Adrenal gland (tissue), 12 donors: ENCODE results near the gene IRX2. TPM values are rescaled to one million over a fixed set of nuclear protein-coding genes. Genes with fewer than 3 reads are reported as not detected.

Experiments
- DNase-seq, 7 donors: peaks; one replicate each; pipeline ENCODE4 v3.0.0-alpha.2; 2019 to 2020
- H3K27ac ChIP-seq, 5 donors: fragments of 200-600 bp; sonication (generic) in 4 of 5; 1 replicate in 3 of 5; 2 replicates in 2 of 5; pipeline versions ENCODE4 v1.5.1 to v1.8.0; 2016 to 2020; ENCODE audit warnings: mild to moderate bottlenecking in 1 of 5
- H3K27me3 ChIP-seq: fragments of 200-600 bp; 2 replicates; pipeline ENCODE4 v1.8.0; 2021
- H3K36me3 ChIP-seq, 2 donors: fragments of 200-600 bp; replicated peaks in 1 of 2; 1 replicate in 1 of 2; 2 replicates in 1 of 2; pipeline versions ENCODE4 v1.5.1 to v1.8.0; 2018 to 2022
- H3K4me1 ChIP-seq, 2 donors: fragments of 200-600 bp; replicated peaks in 1 of 2; 1 replicate in 1 of 2; 2 replicates in 1 of 2; pipeline versions ENCODE4 v1.5.1 to v1.8.0; 2018 to 2021
- H3K4me3 ChIP-seq, 4 donors: fragments of 200-600 bp; sonication (generic) in 3 of 4; one replicate each; pipeline ENCODE4 v1.5.1; 2016 to 2018
- H3K9me3 ChIP-seq, 3 donors: fragments of 200-600 bp; sonication (generic) in 1 of 3; replicated peaks in 1 of 3; 1 replicate in 2 of 3; 2 replicates in 1 of 3; pipeline versions ENCODE4 v1.5.1 to v1.8.0; 2016 to 2021
- CTCF ChIP-seq, 6 experiments: fragments of 450-650 bp in 4 of 6; fragments of 200-600 bp in 2 of 6; sonication (generic) in 1 of 6; IDR thresholded peaks; 1 replicate in 5 of 6; 2 replicates in 1 of 6; pipeline versions ENCODE4 v1.5.1 to v1.8.0; 2016 to 2021; ENCODE audit warnings: antibody characterized with exemption in 6 of 6, mild to moderate bottlenecking in 2 of 6, moderate library complexity in 1 of 6
- POLR2A ChIP-seq, 2 donors: fragments of 450-650 bp; IDR thresholded peaks; one replicate each; pipeline ENCODE4 v1.6.1; 2017; ENCODE audit warnings: antibody characterized with exemption in 2 of 2, mild to moderate bottlenecking in 2 of 2, moderate library complexity in 1 of 2
- WGBS, 4 donors: extraction: QIAGEN DNeasy Blood & Tissue Kit in 2 of 4; methylation state at CpG; one replicate each; pipeline versions ENCODE4 v1.1.5 to v1.1.7; 2013 to 2017; 5-methylcytosine and 5-hydroxymethylcytosine counted together
- intact Hi-C, 2 donors: fragments of 100-400 bp; cut with DNase I; formaldehyde crosslinking; loops; one replicate each; pipeline versions ENCODE4 v1.14.1 to v1.15.0; 2022 to 2023
- polyA plus RNA-seq, 3 donors: library from polyadenylated mRNA; stranded (reverse); fragments of 200-250 nt in 2 of 3; fragments of 350-450 nt in 1 of 3; fragmentation: Illumina TruSeq in 1 of 3; extraction: RNeasy Lipid Tissue Mini Kit (QIAGEN cat#74804) in 1 of 3; gene quantifications; one replicate each; pipeline ENCODE4 v1.2.3, GENCODE V29; 2013 to 2014
- total RNA-seq, 9 donors: library from RNA; depleted of rRNA in 4 of 9; stranded (reverse); fragments of >200 nt in 4 of 9; fragments of 120-200 nt in 1 of 9; fragmentation: NEBNext Ultra II Directional in 1 of 9; extraction: Animal tissue kit (Norgen Biotek cat#: 25700) in 1 of 9; gene quantifications; one replicate each; pipeline versions ENCODE4 v1.1.0 to v1.2.4, GENCODE V29; 2013 to 2023
- donor health status: healthy with polysubstance abuse.
- donor health status: Bipolar disorder and iron deficiency.
- donor health status: DM: yes; HTN: yes; CAD: no.
- donor health status: DM: no; HTN: no; CAD: no.
- donor health status: DM: no; HTN: no; CAD: no.
- donor health status: DM: yes; HTN: yes; CAD: no.

Gene IRX2
- total and polyA plus RNA-seq, 12 donors, result 0.08 to 0.40 (median 0.15) TPM; not detected in 4

- H3K27me3 ChIP-seq, result no peaks in the 10 kb centered on the region
- WGBS, 4 donors, result 67 to 78% (median 75%) methylated on average over 6 of the region's 6 CpGs
These were observed 32.1 kb downstream of the IRX2 start for GRCh38 chr5:2719332-2719731.

GRCh38 chr5:2718115-2718514 lies 33.4 kb downstream of the IRX2 start:
- Histone ChIP-seq H3K27ac (no peak overlapping the region), H3K9me3 (no peaks in the 10 kb centered on the region), H3K27me3 (no peaks in the 10 kb centered on the region), H3K36me3 (no peaks in the 10 kb centered on the region), H3K4me1 (no peaks in the 10 kb centered on the region), H3K4me3 (no peak overlapping the region)
- TF ChIP-seq POLR2A (IDR thresholded peaks at IDR 0.05) (no peak), CTCF (IDR thresholded peaks at IDR 0.05) (no peak)
- 68 to 77% (median 72%) methylated on average over 6 of the region's 6 CpGs for WGBS, 4 donors
- no peak for DNase-seq
- intact Hi-C loops, result no loop called here

More at GRCh38 chr5:2719332-2719731, 32.1 kb downstream of the IRX2 start:
- intact Hi-C loops, result no loop called here
- DNase-seq, result no peak
- no peak overlapping the region for H3K4me3 ChIP-seq
- H3K27ac ChIP-seq, result no peak overlapping the region
- TF ChIP-seq CTCF (IDR thresholded peaks at IDR 0.05), result no peak
- no peak for TF ChIP-seq POLR2A (IDR thresholded peaks at IDR 0.05)
- no peaks in the 10 kb centered on the region for H3K4me1 ChIP-seq
- no peaks in the 10 kb centered on the region for H3K9me3 ChIP-seq
- H3K36me3 ChIP-seq, result no peaks in the 10 kb centered on the region

- DNase-seq, result no peak
- WGBS, 4 donors, result 49 to 58% (median 57%) methylated on average over 4 to 6 of the region's 6 CpGs
These were observed 35.6 kb downstream of the IRX2 start for GRCh38 chr5:2715856-2716255.

GRCh38 chr5:2714805-2715204 lies 36.7 kb downstream of the IRX2 start:
- Histone ChIP-seq H3K36me3 (no peaks in the 10 kb centered on the region), H3K27ac (no peak overlapping the region), H3K4me3 (no peak overlapping the region), H3K27me3 (no peaks in the 10 kb centered on the region), H3K9me3 (no peaks in the 10 kb centered on the region), H3K4me1 (no peaks in the 10 kb centered on the region)
- DNase-seq, result no peak
- TF ChIP-seq POLR2A (IDR thresholded peaks at IDR 0.05) (no peak), CTCF (IDR thresholded peaks at IDR 0.05) (no peak)
- intact Hi-C loops, result no loop called here
- 75 to 96% (median 85%) methylated on average over 4 to 6 of the region's 6 CpGs for WGBS, 4 donors

More at GRCh38 chr5:2715856-2716255, 35.6 kb downstream of the IRX2 start:
- TF ChIP-seq POLR2A (IDR thresholded peaks at IDR 0.05) (no peak), CTCF (IDR thresholded peaks at IDR 0.05) (no peak)
- Histone ChIP-seq H3K36me3 (no peaks in the 10 kb centered on the region), H3K27ac (no peak overlapping the region), H3K4me1 (no peaks in the 10 kb centered on the region), H3K4me3 (no peak overlapping the region), H3K9me3 (no peaks in the 10 kb centered on the region), H3K27me3 (no peaks in the 10 kb centered on the region)
- intact Hi-C loops, result no loop called here
